Prostate gland (tissue), 2 donors: ENCODE results near the gene RAB14.

ENCODE experiments used
- CTCF ChIP-seq, 4 experiments: fragments of 200-600 bp in 2 of 4; fragments of 450-650 bp in 2 of 4; sonication (generic) in 2 of 4; IDR thresholded peaks; 1 replicate in 3 of 4; 2 replicates in 1 of 4; pipeline ENCODE4 v1.5.1; 2016 to 2019; ENCODE audit warnings: antibody characterized with exemption in 4 of 4, mild to moderate bottlenecking in 2 of 4, moderate library complexity in 2 of 4
- POLR2A ChIP-seq: fragments of 450-650 bp; IDR thresholded peaks from one replicate; pipeline ENCODE4 v1.6.1; 2016; ENCODE audit warnings: antibody characterized with exemption, mild to moderate bottlenecking
- POLR2AphosphoS5 ChIP-seq: sonication (generic); formaldehyde crosslinking; IDR thresholded peaks from one replicate; pipeline ENCODE4 v1.6.1; 2017; ENCODE audit warnings: antibody characterized with exemption

- TF ChIP-seq CTCF (IDR thresholded peaks at IDR 0.05) = no peak
- TF ChIP-seq POLR2A = no peak
- TF ChIP-seq POLR2AphosphoS5 = no peak
Observed at GRCh38 chr9:121196389-121196788, 5.3 kb downstream of the RAB14 start.
